A673 (cell line): ENCODE data around the gene CDK14. TPM values are rescaled to one million over a fixed set of nuclear protein-coding genes. Genes with fewer than 3 reads are reported as not detected.

ENCODE experiments used
- BruUV-seq: library from RNA; stranded (reverse); fragments of 400-500 nt; replicated peaks from 2 replicates; lab custom pipeline; 2021; lab: Mats Ljungman, UMichigan
- CTCF ChIA-PET: fragments of 300-600 bp; sonication (Branson Sonifier 250); formaldehyde crosslinking; loops from one replicate; lab custom pipeline; 2022; ENCODE audit warnings: antibody characterized with exemption; lab: Charles Lee
- POLR2A ChIA-PET: fragments of 300-600 bp; sonication (Branson Sonifier 250); formaldehyde crosslinking; loops from one replicate; lab custom pipeline; 2022; ENCODE audit warnings: antibody characterized with exemption; ENCODE audit not compliant: low non-redundant PET; lab: Charles Lee
- DNase-seq: peaks from one replicate; pipeline ENCODE4 v3.0.0-alpha.2; 2015; ENCODE audit warnings: low spot score
- H3K27ac ChIP-seq: fragments of 200-600 bp; sonication (generic); 2 replicates; pipeline ENCODE4 v1.5.1; 2016; ENCODE audit warnings: mixed run types, low read depth, mild to moderate bottlenecking, mixed read lengths, antibody characterized with exemption, low read length; ENCODE audit not compliant: poor library complexity, severe bottlenecking
- H3K27me3 ChIP-seq: fragments of 200-600 bp; sonication (generic); replicated peaks from 2 replicates; pipeline ENCODE4 v1.6.1; 2017; ENCODE audit warnings: mixed run types, low read depth, mild to moderate bottlenecking, mixed read lengths, antibody characterized with exemption, low read length; ENCODE audit not compliant: insufficient read depth, poor library complexity
- H3K36me3 ChIP-seq: fragments of 200-600 bp; sonication (generic); 2 replicates; pipeline ENCODE4 v1.6.1; 2016; ENCODE audit warnings: mixed run types, mild to moderate bottlenecking, mixed read lengths, antibody characterized with exemption, low read length; ENCODE audit not compliant: insufficient read depth, poor library complexity, severe bottlenecking
- H3K4me1 ChIP-seq: fragments of 200-600 bp; sonication (generic); 2 replicates; pipeline ENCODE4 v1.6.1; 2017; ENCODE audit warnings: mixed run types, mild to moderate bottlenecking, mixed read lengths, antibody characterized with exemption, low read length; ENCODE audit not compliant: insufficient read depth, poor library complexity, severe bottlenecking
- H3K4me3 ChIP-seq: fragments of 200-600 bp; sonication (generic); 2 replicates; pipeline ENCODE4 v1.5.1; 2016; ENCODE audit warnings: low read depth, mixed run types, mild to moderate bottlenecking, mixed read lengths, low read length; ENCODE audit not compliant: poor library complexity, severe bottlenecking
- H3K9me3 ChIP-seq: fragments of 200-600 bp; sonication (generic); 2 replicates; pipeline ENCODE4 v1.6.1; 2016; ENCODE audit warnings: mixed run types, low read depth, mild to moderate bottlenecking, mixed read lengths, antibody characterized with exemption, low read length; ENCODE audit not compliant: poor library complexity, severe bottlenecking
- EZH2 ChIP-seq: fragments of 200-600 bp; sonication (generic); IDR thresholded peaks from 2 replicates; pipeline ENCODE4 v1.6.1; 2017; ENCODE audit warnings: borderline replicate concordance, low read depth, mild to moderate bottlenecking, mixed read lengths, antibody characterized with exemption, low read length; ENCODE audit not compliant: poor library complexity, severe bottlenecking
- intact Hi-C: fragments of 100-400 bp; cut with micrococcal nuclease; formaldehyde crosslinking; loops from one replicate; pipeline ENCODE4 v1.10.0; 2022; ENCODE audit not compliant: unreplicated experiment
- total RNA-seq: library from RNA; stranded (reverse); gene quantifications from 2 replicates; pipeline ENCODE4 v1.2.3, GENCODE V29; 2021
- TF ChIP-seq, protein P1 (sequence below): fragments of 300-800, 200-600 bp; sonication (generic); conservative IDR thresholded peaks from 2 replicates; pipeline ENCODE4 v1.5.1; 2017; ENCODE audit warnings: low read depth, mild to moderate bottlenecking, antibody characterized with exemption, low read length, moderate library complexity, mixed read lengths

The CDK14 gene
- total RNA-seq, 1 experiment from 2014 or later = 128 TPM

- H3K4me3 ChIP-seq = no peak overlapping the region
- DNase-seq = no peak
- H3K36me3 ChIP-seq = no peaks in the 10 kb centered on the region
- H3K27me3 ChIP-seq = no peaks in the 10 kb centered on the region
- CTCF ChIA-PET = no interaction called here
- BruUV-seq = no TSS peak
- intact Hi-C loops = no loop called here
- H3K9me3 ChIP-seq = peaks cover 14% of the 10 kb centered on the region
- no peak overlapping the region for H3K27ac ChIP-seq
- POLR2A ChIA-PET = no interaction called here
- TF ChIP-seq EZH2 = no peak
- TF ChIP-seq, protein P1, sequence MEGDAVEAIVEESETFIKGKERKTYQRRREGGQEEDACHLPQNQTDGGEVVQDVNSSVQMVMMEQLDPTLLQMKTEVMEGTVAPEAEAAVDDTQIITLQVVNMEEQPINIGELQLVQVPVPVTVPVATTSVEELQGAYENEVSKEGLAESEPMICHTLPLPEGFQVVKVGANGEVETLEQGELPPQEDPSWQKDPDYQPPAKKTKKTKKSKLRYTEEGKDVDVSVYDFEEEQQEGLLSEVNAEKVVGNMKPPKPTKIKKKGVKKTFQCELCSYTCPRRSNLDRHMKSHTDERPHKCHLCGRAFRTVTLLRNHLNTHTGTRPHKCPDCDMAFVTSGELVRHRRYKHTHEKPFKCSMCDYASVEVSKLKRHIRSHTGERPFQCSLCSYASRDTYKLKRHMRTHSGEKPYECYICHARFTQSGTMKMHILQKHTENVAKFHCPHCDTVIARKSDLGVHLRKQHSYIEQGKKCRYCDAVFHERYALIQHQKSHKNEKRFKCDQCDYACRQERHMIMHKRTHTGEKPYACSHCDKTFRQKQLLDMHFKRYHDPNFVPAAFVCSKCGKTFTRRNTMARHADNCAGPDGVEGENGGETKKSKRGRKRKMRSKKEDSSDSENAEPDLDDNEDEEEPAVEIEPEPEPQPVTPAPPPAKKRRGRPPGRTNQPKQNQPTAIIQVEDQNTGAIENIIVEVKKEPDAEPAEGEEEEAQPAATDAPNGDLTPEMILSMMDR = no peak
- no peaks in the 10 kb centered on the region for H3K4me1 ChIP-seq
Observed at GRCh38 chr7:90835861-90836260, 239.7 kb downstream of the CDK14 start.

GRCh38 chr7:90836937-90837336 is 240.8 kb downstream of the CDK14 start:
- ChIA-PET CTCF (no interaction called here), POLR2A (no interaction called here)

DNA sequence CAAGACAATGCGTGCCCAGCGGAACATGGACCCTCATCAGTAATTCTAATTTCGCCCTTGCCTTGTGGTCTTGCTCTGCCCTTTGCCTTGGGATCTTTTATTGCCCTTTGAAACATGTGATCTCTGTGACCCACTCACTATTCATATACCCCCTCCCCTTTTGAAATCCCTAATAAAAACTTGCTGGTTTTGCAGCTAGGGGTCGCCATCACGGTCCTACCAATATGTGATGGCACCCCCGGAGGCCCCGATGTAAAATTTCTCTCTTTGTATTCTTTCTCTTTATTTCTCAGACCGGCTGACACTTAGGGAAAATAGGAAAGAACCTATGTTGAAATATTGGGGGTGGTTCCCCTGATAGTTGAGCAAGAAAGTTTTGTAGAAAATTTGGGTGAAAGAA is 242.7 kb downstream of the CDK14 start:
- H3K4me1 ChIP-seq = peaks cover 5% of the 10 kb centered on the region
- CTCF ChIA-PET = no interaction called here
- TF ChIP-seq EZH2 = no peak
- TF ChIP-seq, protein P1 = 0 out of 2 replicates have a peak, but pooled peaks have one; percentile 16
- intact Hi-C loops = no loop called here
- DNase-seq = no peak
- peaks cover 14% of the 10 kb centered on the region for H3K9me3 ChIP-seq
- H3K27ac ChIP-seq = no peak overlapping the region
- H3K36me3 ChIP-seq = no peaks in the 10 kb centered on the region
- H3K4me3 ChIP-seq = no peak overlapping the region
- no TSS peak for BruUV-seq
- POLR2A ChIA-PET = no interaction called here
- H3K27me3 ChIP-seq = no peaks in the 10 kb centered on the region

More at GRCh38 chr7:90836937-90837336, 240.8 kb downstream of the CDK14 start:
- no peaks in the 10 kb centered on the region for H3K27me3 ChIP-seq
- no peak overlapping the region for H3K27ac ChIP-seq
- no peak overlapping the region for H3K4me3 ChIP-seq
- TF ChIP-seq, protein P1 = no peak
- no peak for TF ChIP-seq EZH2
- DNase-seq = no peak
- BruUV-seq = no TSS peak
- H3K4me1 ChIP-seq = no peaks in the 10 kb centered on the region
- H3K9me3 ChIP-seq = peaks cover 14% of the 10 kb centered on the region
- no peaks in the 10 kb centered on the region for H3K36me3 ChIP-seq
- intact Hi-C loops = no loop called here
